HepG2 (cell line): ENCODE data around the gene TAP1. TPM values are rescaled to one million over a fixed set of nuclear protein-coding genes. Genes with fewer than 3 reads are reported as not detected.

Experiments used
- HDAC1 ChIP-seq: sonication (generic); formaldehyde crosslinking; IDR thresholded peaks from 2 replicates; pipeline ENCODE4 v1.5.1; 2020; ENCODE audit warnings: mild to moderate bottlenecking, missing genetic modification reagents
- HMG20B ChIP-seq: conservative IDR thresholded peaks from 2 replicates; pipeline ENCODE4 v1.6.1; 2016; ENCODE audit warnings: missing genetic modification reagents, missing compliant biosample characterization
- KLF12 ChIP-seq: sonication (generic); formaldehyde crosslinking; IDR thresholded peaks from 2 replicates; pipeline ENCODE4 v1.4.0; 2020; ENCODE audit warnings: missing genetic modification reagents, borderline replicate concordance
- KLF15 ChIP-seq: sonication (generic); formaldehyde crosslinking; IDR thresholded peaks from 2 replicates; pipeline ENCODE4 v1.8.1; 2023; ENCODE audit warnings: borderline replicate concordance, mild to moderate bottlenecking, inconsistent platforms, missing genetic modification reagents, mixed read lengths
- polyA plus RNA-seq, 8 experiments: library from polyadenylated mRNA; depleted of rRNA in 3 of 8; stranded (reverse) in 7 of 8; unstranded in 1 of 8; fragments of >200 nt; fragmentation: Illumina TruSeq in 4 of 8; extraction: Trizol in 4 of 8; gene quantifications; 2 replicates each; pipeline versions ENCODE4 v1.2.1 to v1.2.3, GENCODE V29; 2011 to 2016; ENCODE audit warnings: low read depth in 4 of 8, missing spikeins in 1 of 8, mixed read lengths in 1 of 8; ENCODE audit not compliant: insufficient read depth in 1 of 8
- total RNA-seq, 5 experiments: library from RNA; depleted of rRNA; stranded (reverse); fragments of >200 nt; fragmentation: Illumina TruSeq; extraction: Trizol; gene quantifications; 2 replicates each; pipeline ENCODE4 v1.2.3, GENCODE V29; 2016; ENCODE audit warnings: low read depth in 1 of 5
- TF ChIP-seq, protein P1 (sequence below): IDR thresholded peaks from 2 replicates; pipeline ENCODE4 v1.6.1; 2012; ENCODE audit warnings: low read length, improper control_type of control experiment
- TF ChIP-seq, protein P2 (sequence below): sonication (generic); formaldehyde crosslinking; IDR thresholded peaks from 2 replicates; pipeline ENCODE4 v1.5.1; 2020; ENCODE audit warnings: missing genetic modification reagents, mild to moderate bottlenecking, borderline replicate concordance
- TF ChIP-seq, protein P3 (sequence below): sonication (generic); formaldehyde crosslinking; IDR thresholded peaks from 2 replicates; pipeline ENCODE4 v1.8.0; 2022; ENCODE audit warnings: mild to moderate bottlenecking, missing genetic modification reagents; ENCODE audit not compliant: insufficient replicate concordance
- TF ChIP-seq, protein P4 (sequence below): sonication (generic); formaldehyde crosslinking; IDR thresholded peaks from 2 replicates; pipeline ENCODE4 v1.4.0; 2020; ENCODE audit warnings: missing genetic modification reagents
- TF ChIP-seq, protein P5 (sequence below): sonication (generic); formaldehyde crosslinking; IDR thresholded peaks from 2 replicates; pipeline ENCODE4; 2020; ENCODE audit warnings: missing genetic modification reagents, mild to moderate bottlenecking, borderline replicate concordance

The TAP1 gene
- total and polyA plus RNA-seq, 2 of the 13 experiments (the other 11 are each of a cell fraction or from before 2014, with no cell fraction given): 31.2 to 52.2 TPM

DNA sequence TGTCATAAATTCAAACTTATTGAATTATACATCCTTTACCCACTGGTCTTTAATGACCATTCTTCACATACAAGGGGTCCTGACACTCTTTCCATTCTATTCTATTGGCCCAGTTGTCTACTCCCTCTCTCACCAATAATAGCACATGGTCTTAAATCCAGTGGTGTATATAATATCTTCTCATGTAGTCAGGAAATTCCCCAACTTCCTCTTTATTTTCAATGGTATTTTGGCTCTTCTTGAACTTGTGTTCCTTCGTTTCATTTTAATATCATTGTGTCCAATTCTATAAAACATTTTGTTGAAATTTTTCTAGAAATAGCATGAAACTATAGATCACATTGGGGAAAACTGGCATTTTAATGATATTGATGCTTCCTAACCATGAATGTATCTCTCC lies 37.3 kb upstream of the TAP1 start (continued):
- TF ChIP-seq, protein P1, sequence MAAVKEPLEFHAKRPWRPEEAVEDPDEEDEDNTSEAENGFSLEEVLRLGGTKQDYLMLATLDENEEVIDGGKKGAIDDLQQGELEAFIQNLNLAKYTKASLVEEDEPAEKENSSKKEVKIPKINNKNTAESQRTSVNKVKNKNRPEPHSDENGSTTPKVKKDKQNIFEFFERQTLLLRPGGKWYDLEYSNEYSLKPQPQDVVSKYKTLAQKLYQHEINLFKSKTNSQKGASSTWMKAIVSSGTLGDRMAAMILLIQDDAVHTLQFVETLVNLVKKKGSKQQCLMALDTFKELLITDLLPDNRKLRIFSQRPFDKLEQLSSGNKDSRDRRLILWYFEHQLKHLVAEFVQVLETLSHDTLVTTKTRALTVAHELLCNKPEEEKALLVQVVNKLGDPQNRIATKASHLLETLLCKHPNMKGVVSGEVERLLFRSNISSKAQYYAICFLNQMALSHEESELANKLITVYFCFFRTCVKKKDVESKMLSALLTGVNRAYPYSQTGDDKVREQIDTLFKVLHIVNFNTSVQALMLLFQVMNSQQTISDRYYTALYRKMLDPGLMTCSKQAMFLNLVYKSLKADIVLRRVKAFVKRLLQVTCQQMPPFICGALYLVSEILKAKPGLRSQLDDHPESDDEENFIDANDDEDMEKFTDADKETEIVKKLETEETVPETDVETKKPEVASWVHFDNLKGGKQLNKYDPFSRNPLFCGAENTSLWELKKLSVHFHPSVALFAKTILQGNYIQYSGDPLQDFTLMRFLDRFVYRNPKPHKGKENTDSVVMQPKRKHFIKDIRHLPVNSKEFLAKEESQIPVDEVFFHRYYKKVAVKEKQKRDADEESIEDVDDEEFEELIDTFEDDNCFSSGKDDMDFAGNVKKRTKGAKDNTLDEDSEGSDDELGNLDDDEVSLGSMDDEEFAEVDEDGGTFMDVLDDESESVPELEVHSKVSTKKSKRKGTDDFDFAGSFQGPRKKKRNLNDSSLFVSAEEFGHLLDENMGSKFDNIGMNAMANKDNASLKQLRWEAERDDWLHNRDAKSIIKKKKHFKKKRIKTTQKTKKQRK: no peak
- TF ChIP-seq, protein P2, sequence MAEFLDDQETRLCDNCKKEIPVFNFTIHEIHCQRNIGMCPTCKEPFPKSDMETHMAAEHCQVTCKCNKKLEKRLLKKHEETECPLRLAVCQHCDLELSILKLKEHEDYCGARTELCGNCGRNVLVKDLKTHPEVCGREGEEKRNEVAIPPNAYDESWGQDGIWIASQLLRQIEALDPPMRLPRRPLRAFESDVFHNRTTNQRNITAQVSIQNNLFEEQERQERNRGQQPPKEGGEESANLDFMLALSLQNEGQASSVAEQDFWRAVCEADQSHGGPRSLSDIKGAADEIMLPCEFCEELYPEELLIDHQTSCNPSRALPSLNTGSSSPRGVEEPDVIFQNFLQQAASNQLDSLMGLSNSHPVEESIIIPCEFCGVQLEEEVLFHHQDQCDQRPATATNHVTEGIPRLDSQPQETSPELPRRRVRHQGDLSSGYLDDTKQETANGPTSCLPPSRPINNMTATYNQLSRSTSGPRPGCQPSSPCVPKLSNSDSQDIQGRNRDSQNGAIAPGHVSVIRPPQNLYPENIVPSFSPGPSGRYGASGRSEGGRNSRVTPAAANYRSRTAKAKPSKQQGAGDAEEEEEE (CRISPR knock-in tag): no peak
- TF ChIP-seq HMG20B (CRISPR knock-in tag) (no peak), KLF12 (CRISPR knock-in tag) (no peak), KLF15 (no peak), HDAC1 (no peak)
- TF ChIP-seq, protein P3, sequence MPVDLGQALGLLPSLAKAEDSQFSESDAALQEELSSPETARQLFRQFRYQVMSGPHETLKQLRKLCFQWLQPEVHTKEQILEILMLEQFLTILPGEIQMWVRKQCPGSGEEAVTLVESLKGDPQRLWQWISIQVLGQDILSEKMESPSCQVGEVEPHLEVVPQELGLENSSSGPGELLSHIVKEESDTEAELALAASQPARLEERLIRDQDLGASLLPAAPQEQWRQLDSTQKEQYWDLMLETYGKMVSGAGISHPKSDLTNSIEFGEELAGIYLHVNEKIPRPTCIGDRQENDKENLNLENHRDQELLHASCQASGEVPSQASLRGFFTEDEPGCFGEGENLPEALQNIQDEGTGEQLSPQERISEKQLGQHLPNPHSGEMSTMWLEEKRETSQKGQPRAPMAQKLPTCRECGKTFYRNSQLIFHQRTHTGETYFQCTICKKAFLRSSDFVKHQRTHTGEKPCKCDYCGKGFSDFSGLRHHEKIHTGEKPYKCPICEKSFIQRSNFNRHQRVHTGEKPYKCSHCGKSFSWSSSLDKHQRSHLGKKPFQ (CRISPR knock-in tag): no peak
- TF ChIP-seq, protein P4, sequence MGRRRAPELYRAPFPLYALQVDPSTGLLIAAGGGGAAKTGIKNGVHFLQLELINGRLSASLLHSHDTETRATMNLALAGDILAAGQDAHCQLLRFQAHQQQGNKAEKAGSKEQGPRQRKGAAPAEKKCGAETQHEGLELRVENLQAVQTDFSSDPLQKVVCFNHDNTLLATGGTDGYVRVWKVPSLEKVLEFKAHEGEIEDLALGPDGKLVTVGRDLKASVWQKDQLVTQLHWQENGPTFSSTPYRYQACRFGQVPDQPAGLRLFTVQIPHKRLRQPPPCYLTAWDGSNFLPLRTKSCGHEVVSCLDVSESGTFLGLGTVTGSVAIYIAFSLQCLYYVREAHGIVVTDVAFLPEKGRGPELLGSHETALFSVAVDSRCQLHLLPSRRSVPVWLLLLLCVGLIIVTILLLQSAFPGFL (CRISPR knock-in tag): no peak
- TF ChIP-seq, protein P5, sequence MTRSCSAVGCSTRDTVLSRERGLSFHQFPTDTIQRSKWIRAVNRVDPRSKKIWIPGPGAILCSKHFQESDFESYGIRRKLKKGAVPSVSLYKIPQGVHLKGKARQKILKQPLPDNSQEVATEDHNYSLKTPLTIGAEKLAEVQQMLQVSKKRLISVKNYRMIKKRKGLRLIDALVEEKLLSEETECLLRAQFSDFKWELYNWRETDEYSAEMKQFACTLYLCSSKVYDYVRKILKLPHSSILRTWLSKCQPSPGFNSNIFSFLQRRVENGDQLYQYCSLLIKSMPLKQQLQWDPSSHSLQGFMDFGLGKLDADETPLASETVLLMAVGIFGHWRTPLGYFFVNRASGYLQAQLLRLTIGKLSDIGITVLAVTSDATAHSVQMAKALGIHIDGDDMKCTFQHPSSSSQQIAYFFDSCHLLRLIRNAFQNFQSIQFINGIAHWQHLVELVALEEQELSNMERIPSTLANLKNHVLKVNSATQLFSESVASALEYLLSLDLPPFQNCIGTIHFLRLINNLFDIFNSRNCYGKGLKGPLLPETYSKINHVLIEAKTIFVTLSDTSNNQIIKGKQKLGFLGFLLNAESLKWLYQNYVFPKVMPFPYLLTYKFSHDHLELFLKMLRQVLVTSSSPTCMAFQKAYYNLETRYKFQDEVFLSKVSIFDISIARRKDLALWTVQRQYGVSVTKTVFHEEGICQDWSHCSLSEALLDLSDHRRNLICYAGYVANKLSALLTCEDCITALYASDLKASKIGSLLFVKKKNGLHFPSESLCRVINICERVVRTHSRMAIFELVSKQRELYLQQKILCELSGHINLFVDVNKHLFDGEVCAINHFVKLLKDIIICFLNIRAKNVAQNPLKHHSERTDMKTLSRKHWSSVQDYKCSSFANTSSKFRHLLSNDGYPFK (CRISPR knock-in tag): no peak
